OCI-LY7 (cell line): ENCODE measurements around the gene CLEC3B.

Experiments
- EZH2phosphoT487 ChIP-seq: fragments of 200-600 bp; sonication (generic); IDR thresholded peaks from 2 replicates; pipeline ENCODE4 v1.6.1; 2018; ENCODE audit warnings: low read depth, borderline replicate concordance, mild to moderate bottlenecking, mixed run types, antibody characterized with exemption, low read length, moderate library complexity, mixed read lengths
- TF ChIP-seq, protein P1 (sequence below): fragments of 200-600 bp; sonication (generic); conservative IDR thresholded peaks from 2 replicates; pipeline ENCODE4 v1.5.1; 2014; ENCODE audit warnings: mild to moderate bottlenecking, antibody characterized with exemption, low read length, moderate library complexity, mixed read lengths

- TF ChIP-seq, protein P1, sequence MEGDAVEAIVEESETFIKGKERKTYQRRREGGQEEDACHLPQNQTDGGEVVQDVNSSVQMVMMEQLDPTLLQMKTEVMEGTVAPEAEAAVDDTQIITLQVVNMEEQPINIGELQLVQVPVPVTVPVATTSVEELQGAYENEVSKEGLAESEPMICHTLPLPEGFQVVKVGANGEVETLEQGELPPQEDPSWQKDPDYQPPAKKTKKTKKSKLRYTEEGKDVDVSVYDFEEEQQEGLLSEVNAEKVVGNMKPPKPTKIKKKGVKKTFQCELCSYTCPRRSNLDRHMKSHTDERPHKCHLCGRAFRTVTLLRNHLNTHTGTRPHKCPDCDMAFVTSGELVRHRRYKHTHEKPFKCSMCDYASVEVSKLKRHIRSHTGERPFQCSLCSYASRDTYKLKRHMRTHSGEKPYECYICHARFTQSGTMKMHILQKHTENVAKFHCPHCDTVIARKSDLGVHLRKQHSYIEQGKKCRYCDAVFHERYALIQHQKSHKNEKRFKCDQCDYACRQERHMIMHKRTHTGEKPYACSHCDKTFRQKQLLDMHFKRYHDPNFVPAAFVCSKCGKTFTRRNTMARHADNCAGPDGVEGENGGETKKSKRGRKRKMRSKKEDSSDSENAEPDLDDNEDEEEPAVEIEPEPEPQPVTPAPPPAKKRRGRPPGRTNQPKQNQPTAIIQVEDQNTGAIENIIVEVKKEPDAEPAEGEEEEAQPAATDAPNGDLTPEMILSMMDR: no peak
- TF ChIP-seq EZH2phosphoT487: no peak
Observed at GRCh38 chr3:45003859-45004258, 22.2 kb upstream of the CLEC3B start.
